Karpas-422 (cell line): ENCODE data around the gene FLT1. TPM values are rescaled to one million over a fixed set of nuclear protein-coding genes. Genes with fewer than 3 reads are reported as not detected.

Experiments
- DNase-seq: peaks from one replicate; pipeline ENCODE4 v3.0.0-alpha.2; 2015
- H2AFZ ChIP-seq: fragments of 200-600 bp; sonication (generic); 2 replicates; pipeline ENCODE4 v1.6.1; 2014; ENCODE audit warnings: antibody characterized with exemption, low read length, mixed read lengths
- H3K27ac ChIP-seq: fragments of 200-600 bp; sonication (generic); 2 replicates; pipeline ENCODE4 v1.5.1; 2014; ENCODE audit warnings: mild to moderate bottlenecking, low read length, moderate library complexity
- H3K27me3 ChIP-seq: fragments of 200-600 bp; sonication (generic); 2 replicates; pipeline ENCODE4 v1.6.1; 2014; ENCODE audit warnings: low read length, mixed read lengths
- H3K36me3 ChIP-seq: fragments of 200-600 bp; sonication (generic); 2 replicates; pipeline ENCODE4 v1.6.1; 2014; ENCODE audit warnings: low read length, mixed read lengths; ENCODE audit not compliant: insufficient read depth
- H3K4me1 ChIP-seq: fragments of 200-600 bp; sonication (generic); 2 replicates; pipeline ENCODE4 v1.6.1; 2014; ENCODE audit warnings: mild to moderate bottlenecking, low read length, mixed read lengths
- H3K4me2 ChIP-seq: fragments of 200-600 bp; sonication (generic); 2 replicates; pipeline ENCODE4 v1.6.1; 2014; ENCODE audit warnings: low read length, low read depth, mild to moderate bottlenecking; ENCODE audit not compliant: poor library complexity, severe bottlenecking
- H3K4me3 ChIP-seq: fragments of 200-600 bp; sonication (generic); 2 replicates; pipeline ENCODE4 v1.5.1; 2014; ENCODE audit warnings: mild to moderate bottlenecking, antibody characterized with exemption, low read length, mixed read lengths
- H3K79me2 ChIP-seq: fragments of 200-600 bp; sonication (generic); 2 replicates; pipeline ENCODE4 v1.6.1; 2014; ENCODE audit warnings: mild to moderate bottlenecking, low read length, mixed read lengths
- H3K9ac ChIP-seq: fragments of 200-600 bp; sonication (generic); 2 replicates; pipeline ENCODE4 v1.6.0; 2014; ENCODE audit warnings: low read length
- H3K9me2 ChIP-seq: fragments of 200-600 bp; sonication (generic), shearing (Covaris generic); replicated peaks from 2 replicates; pipeline ENCODE4 v1.6.0; 2014; ENCODE audit warnings: mild to moderate bottlenecking, low read length, moderate library complexity; ENCODE audit not compliant: insufficient read depth
- H3K9me3 ChIP-seq: fragments of 300-700, 200-600 bp; sonication (generic); 2 replicates; pipeline ENCODE4 v1.6.1; 2014; ENCODE audit warnings: low read length, mixed read lengths
- H4K20me1 ChIP-seq: fragments of 200-600 bp; sonication (generic); 2 replicates; pipeline ENCODE4 v1.6.1; 2014; ENCODE audit warnings: mild to moderate bottlenecking, antibody characterized with exemption, low read length, low read depth; ENCODE audit not compliant: insufficient read depth
- total RNA-seq: library from RNA; depleted of rRNA; stranded (reverse); fragments of >200 nt; shearing (Covaris generic); gene quantifications from 2 replicates; pipeline ENCODE4 v1.2.3, GENCODE V29; 2014; ENCODE audit warnings: low replicate concordance; rRNA removed

Gene FLT1
- total RNA-seq, 1 experiment from 2014 or later = not detected

- H3K27me3 ChIP-seq = no peaks in the 10 kb centered on the region
- H2AFZ ChIP-seq = no peak overlapping the region
- no peak overlapping the region for H3K4me2 ChIP-seq
- no peak overlapping the region for H3K27ac ChIP-seq
- H3K36me3 ChIP-seq = peaks cover 29% of the 10 kb centered on the region
- no peak for DNase-seq
- H3K79me2 ChIP-seq = peaks cover 41% of the 10 kb centered on the region
- no peak overlapping the region for H3K9ac ChIP-seq
- no peaks in the 10 kb centered on the region for H4K20me1 ChIP-seq
- H3K4me1 ChIP-seq = no peaks in the 10 kb centered on the region
- H3K4me3 ChIP-seq = no peak overlapping the region
- no peaks in the 10 kb centered on the region for H3K9me2 ChIP-seq
- no peaks in the 10 kb centered on the region for H3K9me3 ChIP-seq
Measured at GRCh38 chr13:28258417-28258816, 236.5 kb downstream of the FLT1 start.

DNA sequence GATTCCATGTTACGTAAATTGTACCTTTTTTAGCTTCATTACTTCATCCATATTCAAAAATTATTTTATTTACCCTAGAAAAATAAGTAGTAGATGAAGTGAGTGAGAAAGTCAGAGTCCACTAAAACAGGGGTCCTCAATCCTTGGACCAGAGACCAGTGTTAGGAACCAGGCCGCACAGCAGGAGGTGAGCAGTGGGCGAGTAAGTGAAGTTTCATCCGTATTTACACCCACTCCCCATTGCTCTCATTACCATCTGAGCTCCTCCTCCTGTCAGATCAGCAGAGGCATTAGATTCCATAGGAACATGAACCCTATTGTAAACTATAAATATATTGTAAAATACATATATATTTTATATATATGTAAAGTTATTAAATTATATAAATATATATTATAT, 237.6 kb downstream of the FLT1 start:
- Histone ChIP-seq H3K9ac (no peak overlapping the region), H3K4me3 (no peak overlapping the region), H3K4me1 (no peaks in the 10 kb centered on the region), H3K79me2 (peaks cover 50% of the 10 kb centered on the region), H2AFZ (no peak overlapping the region), H3K27me3 (no peaks in the 10 kb centered on the region), H4K20me1 (no peaks in the 10 kb centered on the region), H3K9me2 (no peaks in the 10 kb centered on the region), H3K4me2 (no peak overlapping the region), H3K27ac (no peak overlapping the region), H3K36me3 (peaks cover 22% of the 10 kb centered on the region), H3K9me3 (no peaks in the 10 kb centered on the region)
- no peak for DNase-seq

GRCh38 chr13:28252547-28252946, 242.4 kb downstream of the FLT1 start:
- H3K4me2 ChIP-seq = no peak overlapping the region
- H3K79me2 ChIP-seq = peaks cover 76% of the 10 kb centered on the region
- no peaks in the 10 kb centered on the region for H3K9me3 ChIP-seq
- H3K4me1 ChIP-seq = peaks cover 6% of the 10 kb centered on the region
- DNase-seq = no peak
- no peaks in the 10 kb centered on the region for H4K20me1 ChIP-seq
- H3K27ac ChIP-seq = no peak overlapping the region
- H3K36me3 ChIP-seq = peaks cover 10% of the 10 kb centered on the region
- no peaks in the 10 kb centered on the region for H3K27me3 ChIP-seq
- H3K9me2 ChIP-seq = no peaks in the 10 kb centered on the region
- H2AFZ ChIP-seq = no peak overlapping the region
- no peak overlapping the region for H3K9ac ChIP-seq
- no peak overlapping the region for H3K4me3 ChIP-seq

- no peaks in the 10 kb centered on the region for H3K9me2 ChIP-seq
- H3K4me1 ChIP-seq = peaks cover 17% of the 10 kb centered on the region
- no peak overlapping the region for H3K9ac ChIP-seq
- H3K9me3 ChIP-seq = no peaks in the 10 kb centered on the region
- peaks cover 85% of the 10 kb centered on the region for H3K79me2 ChIP-seq
- H3K4me2 ChIP-seq = no peak overlapping the region
- H3K27ac ChIP-seq = no peak overlapping the region
- no peak overlapping the region for H2AFZ ChIP-seq
- no peak for DNase-seq
- H3K4me3 ChIP-seq = no peak overlapping the region
- H3K36me3 ChIP-seq = peaks cover 5% of the 10 kb centered on the region; the same call in 1 of the 2 replicates
- H4K20me1 ChIP-seq = no peaks in the 10 kb centered on the region
- H3K27me3 ChIP-seq = no peaks in the 10 kb centered on the region
Measured at GRCh38 chr13:28251466-28251865, 243.5 kb downstream of the FLT1 start.

DNA sequence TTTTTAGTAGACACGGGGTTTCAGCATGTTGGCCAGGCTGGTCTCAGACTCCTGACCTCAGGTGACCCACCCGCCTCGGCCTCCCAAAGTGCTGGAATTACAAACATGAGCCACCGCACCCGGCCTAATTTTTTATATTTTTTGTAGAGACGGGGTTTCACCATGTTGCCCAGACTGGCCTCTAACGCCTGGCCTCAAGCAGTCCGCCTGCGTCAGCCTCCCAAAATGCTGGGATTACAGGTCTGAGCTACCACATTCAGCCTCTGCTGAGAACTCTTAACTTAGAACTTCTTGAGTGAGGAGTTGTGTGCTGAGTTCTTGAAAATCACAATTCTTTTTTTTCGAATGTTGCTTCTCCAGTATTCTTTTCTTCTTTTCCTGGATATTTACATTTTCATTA, 244.4 kb downstream of the FLT1 start:
- Histone ChIP-seq H3K4me2 (no peak overlapping the region), H3K9me2 (no peaks in the 10 kb centered on the region), H3K27me3 (no peaks in the 10 kb centered on the region), H3K9ac (no peak overlapping the region), H4K20me1 (no peaks in the 10 kb centered on the region), H2AFZ (no peak overlapping the region), H3K4me3 (no peak overlapping the region), H3K4me1 (peaks cover 18% of the 10 kb centered on the region), H3K79me2 (peaks cover 87% of the 10 kb centered on the region), H3K36me3 (peaks cover 5% of the 10 kb centered on the region; the same call in 1 of the 2 replicates), H3K27ac (no peak overlapping the region), H3K9me3 (no peaks in the 10 kb centered on the region)
- no peak for DNase-seq

Other genes with a start within 250 kb of the FLT1 start
- 34.4 and 57.1 TPM in 2 replicates for gene POMP, start 164.0 kb upstream of the FLT1 start, total RNA-seq
- gene SLC46A3, start 223.8 kb upstream of the FLT1 start, total RNA-seq = 2.1 and 4.5 TPM in 2 replicates